ENCODE results near the gene OTULINL.

OTULINL gene

DNA sequence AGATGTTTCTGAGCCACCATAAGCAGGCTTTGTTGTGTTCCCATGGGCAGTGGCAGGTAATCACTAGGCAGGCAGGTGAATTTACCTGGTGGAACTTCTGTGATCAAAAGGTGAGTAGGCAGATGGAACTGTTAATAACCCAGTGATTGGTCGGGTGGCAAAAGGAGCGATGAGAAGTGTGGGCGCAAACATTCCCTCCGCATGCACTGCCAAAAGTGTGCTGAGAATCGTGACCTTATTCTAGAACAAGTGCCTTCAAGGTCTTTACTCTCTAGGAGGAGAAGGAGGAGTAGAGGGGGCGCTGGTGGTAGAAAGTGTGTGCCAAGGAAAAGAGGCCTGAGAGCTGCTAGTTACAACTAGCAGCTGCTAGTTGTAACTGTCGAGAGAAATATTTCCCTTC lies 3.3 kb downstream of the OTULINL start:
- TF ChIP-seq ZNF565 (CRISPR knock-in tag; conservative IDR thresholded peaks at IDR 0.05; ENCODE audit: low read depth) (no peak), SNAI2 (CRISPR knock-in tag; IDR thresholded peaks at IDR 0.05) (no peak), PPARA (CRISPR knock-in tag; IDR thresholded peaks at IDR 0.05; ENCODE audit: borderline replicate concordance) (no peak), ZNF70 (CRISPR knock-in tag; IDR thresholded peaks at IDR 0.05) (no peak), ARNTL (CRISPR knock-in tag; IDR thresholded peaks at IDR 0.05; ENCODE audit: borderline replicate concordance, low read depth) (no peak), ESRRG (CRISPR knock-in tag; IDR thresholded peaks at IDR 0.05) (no peak), ZFP30 (CRISPR knock-in tag; IDR thresholded peaks at IDR 0.05) (no peak), ZFP3 (CRISPR knock-in tag; IDR thresholded peaks at IDR 0.05) (no peak), ZNF8 (CRISPR knock-in tag; IDR thresholded peaks at IDR 0.05) (no peak)
- TF ChIP-seq, protein P1, sequence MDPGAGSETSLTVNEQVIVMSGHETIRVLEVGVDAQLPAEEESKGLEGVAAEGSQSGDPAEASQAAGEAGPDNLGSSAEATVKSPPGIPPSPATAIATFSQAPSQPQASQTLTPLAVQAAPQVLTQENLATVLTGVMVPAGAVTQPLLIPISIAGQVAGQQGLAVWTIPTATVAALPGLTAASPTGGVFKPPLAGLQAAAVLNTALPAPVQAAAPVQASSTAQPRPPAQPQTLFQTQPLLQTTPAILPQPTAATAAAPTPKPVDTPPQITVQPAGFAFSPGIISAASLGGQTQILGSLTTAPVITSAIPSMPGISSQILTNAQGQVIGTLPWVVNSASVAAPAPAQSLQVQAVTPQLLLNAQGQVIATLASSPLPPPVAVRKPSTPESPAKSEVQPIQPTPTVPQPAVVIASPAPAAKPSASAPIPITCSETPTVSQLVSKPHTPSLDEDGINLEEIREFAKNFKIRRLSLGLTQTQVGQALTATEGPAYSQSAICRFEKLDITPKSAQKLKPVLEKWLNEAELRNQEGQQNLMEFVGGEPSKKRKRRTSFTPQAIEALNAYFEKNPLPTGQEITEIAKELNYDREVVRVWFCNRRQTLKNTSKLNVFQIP (CRISPR knock-in tag; IDR thresholded peaks at IDR 0.05; ENCODE audit: borderline replicate concordance, low read depth): no peak
- ATAC-seq: no peak

DNA sequence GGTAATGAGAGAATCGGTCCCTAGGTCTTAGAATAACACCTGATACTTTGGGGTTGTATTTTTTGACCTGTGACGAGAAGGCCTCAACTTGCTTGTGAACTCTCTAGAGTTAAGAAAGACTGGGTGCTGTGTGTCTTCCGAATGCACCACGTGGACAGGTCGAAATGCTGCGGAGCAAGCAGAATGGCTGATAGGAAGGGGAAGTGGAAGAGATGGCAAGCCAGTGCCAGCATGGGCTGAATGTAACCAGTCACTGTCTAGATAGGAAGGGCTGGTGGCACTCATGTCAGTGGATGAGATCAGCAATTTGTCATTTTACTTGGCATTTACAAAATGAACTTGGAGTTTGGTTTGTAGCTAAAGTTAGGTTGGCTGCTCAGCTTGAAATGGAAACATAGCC lies 5.6 kb downstream of the OTULINL start:
- TF ChIP-seq BACH2 (CRISPR knock-in tag; IDR thresholded peaks at IDR 0.05; ENCODE audit: borderline replicate concordance) (no peak), ZNF8 (CRISPR knock-in tag; IDR thresholded peaks at IDR 0.05) (no peak), GLIS3 (CRISPR knock-in tag; IDR thresholded peaks at IDR 0.05) (no peak), ZC3H10 (CRISPR knock-in tag; IDR thresholded peaks at IDR 0.05) (no peak), RARB (CRISPR knock-in tag; IDR thresholded peaks at IDR 0.05) (no peak), ZNF565 (CRISPR knock-in tag; conservative IDR thresholded peaks at IDR 0.05; ENCODE audit: low read depth) (no peak), CSDC2 (CRISPR knock-in tag; IDR thresholded peaks at IDR 0.05) (no peak), PPARA (CRISPR knock-in tag; IDR thresholded peaks at IDR 0.05; ENCODE audit: borderline replicate concordance) (no peak), ZFP30 (CRISPR knock-in tag; IDR thresholded peaks at IDR 0.05) (no peak), TOX (CRISPR knock-in tag; IDR thresholded peaks at IDR 0.05; ENCODE audit: borderline replicate concordance) (no peak), TCF4 (CRISPR knock-in tag; IDR thresholded peaks at IDR 0.05; ENCODE audit: borderline replicate concordance) (no peak), OSR1 (CRISPR knock-in tag; IDR thresholded peaks at IDR 0.05) (no peak), ESRRG (CRISPR knock-in tag; IDR thresholded peaks at IDR 0.05) (no peak), ISL1 (CRISPR knock-in tag; IDR thresholded peaks at IDR 0.05) (no peak), ARNTL (CRISPR knock-in tag; IDR thresholded peaks at IDR 0.05; ENCODE audit: borderline replicate concordance, low read depth) (no peak)
- TF ChIP-seq, protein P2, sequence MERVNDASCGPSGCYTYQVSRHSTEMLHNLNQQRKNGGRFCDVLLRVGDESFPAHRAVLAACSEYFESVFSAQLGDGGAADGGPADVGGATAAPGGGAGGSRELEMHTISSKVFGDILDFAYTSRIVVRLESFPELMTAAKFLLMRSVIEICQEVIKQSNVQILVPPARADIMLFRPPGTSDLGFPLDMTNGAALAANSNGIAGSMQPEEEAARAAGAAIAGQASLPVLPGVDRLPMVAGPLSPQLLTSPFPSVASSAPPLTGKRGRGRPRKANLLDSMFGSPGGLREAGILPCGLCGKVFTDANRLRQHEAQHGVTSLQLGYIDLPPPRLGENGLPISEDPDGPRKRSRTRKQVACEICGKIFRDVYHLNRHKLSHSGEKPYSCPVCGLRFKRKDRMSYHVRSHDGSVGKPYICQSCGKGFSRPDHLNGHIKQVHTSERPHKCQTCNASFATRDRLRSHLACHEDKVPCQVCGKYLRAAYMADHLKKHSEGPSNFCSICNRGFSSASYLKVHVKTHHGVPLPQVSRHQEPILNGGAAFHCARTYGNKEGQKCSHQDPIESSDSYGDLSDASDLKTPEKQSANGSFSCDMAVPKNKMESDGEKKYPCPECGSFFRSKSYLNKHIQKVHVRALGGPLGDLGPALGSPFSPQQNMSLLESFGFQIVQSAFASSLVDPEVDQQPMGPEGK (CRISPR knock-in tag; IDR thresholded peaks at IDR 0.05; ENCODE audit: borderline replicate concordance): no peak
- TF ChIP-seq, protein P3, sequence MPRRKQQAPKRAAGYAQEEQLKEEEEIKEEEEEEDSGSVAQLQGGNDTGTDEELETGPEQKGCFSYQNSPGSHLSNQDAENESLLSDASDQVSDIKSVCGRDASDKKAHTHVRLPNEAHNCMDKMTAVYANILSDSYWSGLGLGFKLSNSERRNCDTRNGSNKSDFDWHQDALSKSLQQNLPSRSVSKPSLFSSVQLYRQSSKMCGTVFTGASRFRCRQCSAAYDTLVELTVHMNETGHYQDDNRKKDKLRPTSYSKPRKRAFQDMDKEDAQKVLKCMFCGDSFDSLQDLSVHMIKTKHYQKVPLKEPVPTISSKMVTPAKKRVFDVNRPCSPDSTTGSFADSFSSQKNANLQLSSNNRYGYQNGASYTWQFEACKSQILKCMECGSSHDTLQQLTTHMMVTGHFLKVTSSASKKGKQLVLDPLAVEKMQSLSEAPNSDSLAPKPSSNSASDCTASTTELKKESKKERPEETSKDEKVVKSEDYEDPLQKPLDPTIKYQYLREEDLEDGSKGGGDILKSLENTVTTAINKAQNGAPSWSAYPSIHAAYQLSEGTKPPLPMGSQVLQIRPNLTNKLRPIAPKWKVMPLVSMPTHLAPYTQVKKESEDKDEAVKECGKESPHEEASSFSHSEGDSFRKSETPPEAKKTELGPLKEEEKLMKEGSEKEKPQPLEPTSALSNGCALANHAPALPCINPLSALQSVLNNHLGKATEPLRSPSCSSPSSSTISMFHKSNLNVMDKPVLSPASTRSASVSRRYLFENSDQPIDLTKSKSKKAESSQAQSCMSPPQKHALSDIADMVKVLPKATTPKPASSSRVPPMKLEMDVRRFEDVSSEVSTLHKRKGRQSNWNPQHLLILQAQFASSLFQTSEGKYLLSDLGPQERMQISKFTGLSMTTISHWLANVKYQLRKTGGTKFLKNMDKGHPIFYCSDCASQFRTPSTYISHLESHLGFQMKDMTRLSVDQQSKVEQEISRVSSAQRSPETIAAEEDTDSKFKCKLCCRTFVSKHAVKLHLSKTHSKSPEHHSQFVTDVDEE (CRISPR knock-in tag; IDR thresholded peaks at IDR 0.05): no peak
- TF ChIP-seq, protein P4, sequence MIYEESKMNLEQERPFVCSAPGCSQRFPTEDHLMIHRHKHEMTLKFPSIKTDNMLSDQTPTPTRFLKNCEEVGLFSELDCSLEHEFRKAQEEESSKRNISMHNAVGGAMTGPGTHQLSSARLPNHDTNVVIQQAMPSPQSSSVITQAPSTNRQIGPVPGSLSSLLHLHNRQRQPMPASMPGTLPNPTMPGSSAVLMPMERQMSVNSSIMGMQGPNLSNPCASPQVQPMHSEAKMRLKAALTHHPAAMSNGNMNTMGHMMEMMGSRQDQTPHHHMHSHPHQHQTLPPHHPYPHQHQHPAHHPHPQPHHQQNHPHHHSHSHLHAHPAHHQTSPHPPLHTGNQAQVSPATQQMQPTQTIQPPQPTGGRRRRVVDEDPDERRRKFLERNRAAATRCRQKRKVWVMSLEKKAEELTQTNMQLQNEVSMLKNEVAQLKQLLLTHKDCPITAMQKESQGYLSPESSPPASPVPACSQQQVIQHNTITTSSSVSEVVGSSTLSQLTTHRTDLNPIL (CRISPR knock-in tag; IDR thresholded peaks at IDR 0.05; ENCODE audit: low read depth): no peak
- no peak for ATAC-seq

DNA sequence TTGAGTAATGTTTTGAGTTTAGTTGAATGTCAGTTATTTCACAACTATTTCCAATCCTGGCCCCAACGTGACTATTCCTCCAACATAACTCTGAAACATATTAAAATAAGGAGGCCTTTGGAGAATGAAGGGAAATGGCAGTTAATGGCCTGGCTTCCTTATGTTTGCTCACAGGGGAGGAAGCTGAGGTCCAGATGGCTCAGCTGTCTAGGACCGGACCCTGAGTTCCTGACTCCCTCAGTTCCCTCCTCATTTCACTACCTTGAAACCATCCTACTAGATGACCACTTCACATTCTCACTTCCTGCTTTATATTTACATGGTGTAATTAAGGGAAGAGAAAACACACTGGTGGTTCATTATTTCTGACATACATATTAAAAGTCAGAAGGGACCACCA lies 6.6 kb downstream of the OTULINL start:
- TF ChIP-seq TCF4 (CRISPR knock-in tag; IDR thresholded peaks at IDR 0.05; ENCODE audit: borderline replicate concordance) (no peak), ZNF8 (CRISPR knock-in tag; IDR thresholded peaks at IDR 0.05) (no peak), TOX (CRISPR knock-in tag; IDR thresholded peaks at IDR 0.05; ENCODE audit: borderline replicate concordance) (no peak), PPARA (CRISPR knock-in tag; IDR thresholded peaks at IDR 0.05; ENCODE audit: borderline replicate concordance) (no peak), ESRRG (CRISPR knock-in tag; IDR thresholded peaks at IDR 0.05) (no peak), ZFP30 (CRISPR knock-in tag; IDR thresholded peaks at IDR 0.05) (no peak), ZC3H10 (CRISPR knock-in tag; IDR thresholded peaks at IDR 0.05) (no peak), ZNF565 (CRISPR knock-in tag; conservative IDR thresholded peaks at IDR 0.05; ENCODE audit: low read depth) (no peak), OSR1 (CRISPR knock-in tag; IDR thresholded peaks at IDR 0.05) (no peak), CSDC2 (CRISPR knock-in tag; IDR thresholded peaks at IDR 0.05) (no peak), ISL1 (CRISPR knock-in tag; IDR thresholded peaks at IDR 0.05) (no peak), ZNF70 (CRISPR knock-in tag; IDR thresholded peaks at IDR 0.05) (no peak)
- TF ChIP-seq, protein P5, sequence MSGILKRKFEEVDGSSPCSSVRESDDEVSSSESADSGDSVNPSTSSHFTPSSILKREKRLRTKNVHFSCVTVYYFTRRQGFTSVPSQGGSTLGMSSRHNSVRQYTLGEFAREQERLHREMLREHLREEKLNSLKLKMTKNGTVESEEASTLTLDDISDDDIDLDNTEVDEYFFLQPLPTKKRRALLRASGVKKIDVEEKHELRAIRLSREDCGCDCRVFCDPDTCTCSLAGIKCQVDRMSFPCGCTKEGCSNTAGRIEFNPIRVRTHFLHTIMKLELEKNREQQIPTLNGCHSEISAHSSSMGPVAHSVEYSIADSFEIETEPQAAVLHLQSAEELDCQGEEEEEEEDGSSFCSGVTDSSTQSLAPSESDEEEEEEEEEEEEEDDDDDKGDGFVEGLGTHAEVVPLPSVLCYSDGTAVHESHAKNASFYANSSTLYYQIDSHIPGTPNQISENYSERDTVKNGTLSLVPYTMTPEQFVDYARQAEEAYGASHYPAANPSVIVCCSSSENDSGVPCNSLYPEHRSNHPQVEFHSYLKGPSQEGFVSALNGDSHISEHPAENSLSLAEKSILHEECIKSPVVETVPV (CRISPR knock-in tag; IDR thresholded peaks at IDR 0.05): no peak
- TF ChIP-seq, protein P4 (CRISPR knock-in tag; IDR thresholded peaks at IDR 0.05; ENCODE audit: low read depth): no peak
- TF ChIP-seq, protein P2 (CRISPR knock-in tag; IDR thresholded peaks at IDR 0.05; ENCODE audit: borderline replicate concordance): no peak
- ATAC-seq: no peak

Measured in SK-N-SH treated with all-trans-retinoic acid at 6 μM for 48 hours (cell line).